ENCODE data around the gene FBXL2.

GRCh38 chr3:33313331-33313730 lies 36.1 kb downstream of the FBXL2 start:
- TF ChIP-seq CTCF (IDR thresholded peaks at IDR 0.05): no peak
- no peak for TF ChIP-seq POLR2A (IDR thresholded peaks at IDR 0.05)
